Measurements from ENCODE around the gene GLIS2.
"Not testable (repeated sequence)": the region's sequence is repeated elsewhere in the genome, so short reads cannot be mapped to it uniquely, and the experiment has no call there.

Gene GLIS2

GRCh38 chr16:4321286-4322120 lies 5.6 kb downstream of the GLIS2 start:
- DNase-seq = no peak

- DNase-seq = no peak
Measured at GRCh38 chr16:4322121-4323052, 6.5 kb downstream of the GLIS2 start.

GRCh38 chr16:4323071-4323844 lies 7.4 kb downstream of the GLIS2 start:
- no peak for DNase-seq

GRCh38 chr16:4323845-4324488 lies 8.1 kb downstream of the GLIS2 start:
- no peak for DNase-seq

GRCh38 chr16:4324492-4325252 lies 8.8 kb downstream of the GLIS2 start:
- no peak for DNase-seq

GRCh38 chr16:4325253-4325758 lies 9.4 kb downstream of the GLIS2 start:
- no peak for DNase-seq

- DNase-seq = no peak
Measured at GRCh38 chr16:4327386-4328045, 11.6 kb downstream of the GLIS2 start.

GRCh38 chr16:4328046-4328781 lies 12.3 kb downstream of the GLIS2 start:
- DNase-seq = peak; percentile 41

GRCh38 chr16:4328782-4329775 lies 13.2 kb downstream of the GLIS2 start:
- DNase-seq = no peak

GRCh38 chr16:4330277-4330874 lies 14.5 kb downstream of the GLIS2 start:
- DNase-seq = peak; percentile 74

- DNase-seq = no peak
Measured at GRCh38 chr16:4332083-4332482, 16.2 kb downstream of the GLIS2 start.

- no peak for DNase-seq
Measured at GRCh38 chr16:4332623-4333307, 16.9 kb downstream of the GLIS2 start.

GRCh38 chr16:4333308-4333638 lies 17.4 kb downstream of the GLIS2 start:
- DNase-seq = no peak

- not testable (repeated sequence) for DNase-seq
Measured at GRCh38 chr16:4333714-4334113, 17.8 kb downstream of the GLIS2 start.

GRCh38 chr16:4334724-4335495 lies 19.0 kb downstream of the GLIS2 start:
- DNase-seq = no peak

GRCh38 chr16:4336701-4337539 lies 21.1 kb downstream of the GLIS2 start:
- DNase-seq = no peak
